A673 (cell line): Measurements from ENCODE around the gene TPM2.

Experiments
- EZH2 ChIP-seq: fragments of 200-600 bp; sonication (generic); IDR thresholded peaks from 2 replicates; pipeline ENCODE4 v1.6.1; 2017; ENCODE audit warnings: borderline replicate concordance, low read depth, mild to moderate bottlenecking, mixed read lengths, antibody characterized with exemption, low read length; ENCODE audit not compliant: poor library complexity, severe bottlenecking
- TF ChIP-seq, protein P1 (sequence below): fragments of 300-800, 200-600 bp; sonication (generic); conservative IDR thresholded peaks from 2 replicates; pipeline ENCODE4 v1.5.1; 2017; ENCODE audit warnings: low read depth, mild to moderate bottlenecking, antibody characterized with exemption, low read length, moderate library complexity, mixed read lengths

DNA sequence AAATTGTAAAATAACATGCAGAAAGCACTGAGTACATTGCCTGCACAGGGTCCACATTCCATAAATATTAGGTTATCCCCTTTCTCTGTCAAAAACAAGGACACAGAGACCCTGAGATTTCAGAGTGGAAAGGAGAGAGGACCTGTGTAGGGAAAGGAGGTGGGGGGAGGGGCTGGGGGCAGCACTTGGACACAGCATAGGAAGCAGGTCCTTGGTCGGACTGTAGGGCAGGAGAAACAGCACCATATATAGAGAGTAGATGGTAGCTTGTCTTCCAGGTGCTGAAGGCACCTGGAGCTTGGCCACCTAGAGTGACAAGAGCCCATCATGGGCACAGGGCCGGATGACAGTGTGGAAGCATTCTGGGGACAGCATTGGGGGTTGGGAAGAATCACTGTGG lies 2.4 kb downstream of the TPM2 start:
- TF ChIP-seq EZH2: no peak
- TF ChIP-seq, protein P1, sequence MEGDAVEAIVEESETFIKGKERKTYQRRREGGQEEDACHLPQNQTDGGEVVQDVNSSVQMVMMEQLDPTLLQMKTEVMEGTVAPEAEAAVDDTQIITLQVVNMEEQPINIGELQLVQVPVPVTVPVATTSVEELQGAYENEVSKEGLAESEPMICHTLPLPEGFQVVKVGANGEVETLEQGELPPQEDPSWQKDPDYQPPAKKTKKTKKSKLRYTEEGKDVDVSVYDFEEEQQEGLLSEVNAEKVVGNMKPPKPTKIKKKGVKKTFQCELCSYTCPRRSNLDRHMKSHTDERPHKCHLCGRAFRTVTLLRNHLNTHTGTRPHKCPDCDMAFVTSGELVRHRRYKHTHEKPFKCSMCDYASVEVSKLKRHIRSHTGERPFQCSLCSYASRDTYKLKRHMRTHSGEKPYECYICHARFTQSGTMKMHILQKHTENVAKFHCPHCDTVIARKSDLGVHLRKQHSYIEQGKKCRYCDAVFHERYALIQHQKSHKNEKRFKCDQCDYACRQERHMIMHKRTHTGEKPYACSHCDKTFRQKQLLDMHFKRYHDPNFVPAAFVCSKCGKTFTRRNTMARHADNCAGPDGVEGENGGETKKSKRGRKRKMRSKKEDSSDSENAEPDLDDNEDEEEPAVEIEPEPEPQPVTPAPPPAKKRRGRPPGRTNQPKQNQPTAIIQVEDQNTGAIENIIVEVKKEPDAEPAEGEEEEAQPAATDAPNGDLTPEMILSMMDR: no peak
